ENCODE data around the gene ADAM19.

ADAM19 gene

GRCh38 chr5:157575381-157576020, at the start of gene ADAM19:
TSS of gene ADAM19 (minus strand) at chr5:157575775. CDS start at chr5:157575696, 79 bp downstream.
- no peak for DNase-seq (ENCODE audit: low spot score)

- DNase-seq (ENCODE audit: low spot score), result no peak
Observed at GRCh38 chr5:157624144-157624543, 48.6 kb upstream of the ADAM19 start.

- DNase-seq (ENCODE audit: low spot score), result no peak
Observed at GRCh38 chr5:157620776-157621175, 45.2 kb upstream of the ADAM19 start.

GRCh38 chr5:157618191-157618765, 42.7 kb upstream of the ADAM19 start:
- DNase-seq (ENCODE audit: low spot score), result no peak

GRCh38 chr5:157616785-157617184, 41.2 kb upstream of the ADAM19 start:
- no peak for DNase-seq (ENCODE audit: low spot score)

- no peak for DNase-seq (ENCODE audit: low spot score)
Observed at GRCh38 chr5:157613385-157614245, 38.0 kb upstream of the ADAM19 start.

GRCh38 chr5:157612581-157612980, 37.0 kb upstream of the ADAM19 start:
- DNase-seq (ENCODE audit: low spot score), result no peak

GRCh38 chr5:157611571-157612476, 36.2 kb upstream of the ADAM19 start:
- no peak for DNase-seq (ENCODE audit: low spot score)

GRCh38 chr5:157610990-157611389, 35.4 kb upstream of the ADAM19 start:
- DNase-seq (ENCODE audit: low spot score), result no peak

GRCh38 chr5:157608972-157609565, 33.5 kb upstream of the ADAM19 start:
- no peak for DNase-seq (ENCODE audit: low spot score)

- no peak for DNase-seq (ENCODE audit: low spot score)
Observed at GRCh38 chr5:157607371-157608161, 32.0 kb upstream of the ADAM19 start.

- no peak for DNase-seq (ENCODE audit: low spot score)
Observed at GRCh38 chr5:157606046-157606445, 30.5 kb upstream of the ADAM19 start.

GRCh38 chr5:157603333-157604190, 28.0 kb upstream of the ADAM19 start:
- DNase-seq (ENCODE audit: low spot score), result no peak

GRCh38 chr5:157602505-157602904, 26.9 kb upstream of the ADAM19 start:
- no peak for DNase-seq (ENCODE audit: low spot score)

GRCh38 chr5:157600252-157600651, 24.7 kb upstream of the ADAM19 start:
- DNase-seq (ENCODE audit: low spot score), result no peak

- no peak for DNase-seq (ENCODE audit: low spot score)
Observed at GRCh38 chr5:157599565-157599964, 24.0 kb upstream of the ADAM19 start.

- DNase-seq (ENCODE audit: low spot score), result no peak
Observed at GRCh38 chr5:157598350-157598936, 22.9 kb upstream of the ADAM19 start.

GRCh38 chr5:157597277-157597676, 21.7 kb upstream of the ADAM19 start:
- no peak for DNase-seq (ENCODE audit: low spot score)

- DNase-seq (ENCODE audit: low spot score), result no peak
Observed at GRCh38 chr5:157596487-157596886, 20.9 kb upstream of the ADAM19 start.
